ENCODE results near the gene CNDP2.

DNA sequence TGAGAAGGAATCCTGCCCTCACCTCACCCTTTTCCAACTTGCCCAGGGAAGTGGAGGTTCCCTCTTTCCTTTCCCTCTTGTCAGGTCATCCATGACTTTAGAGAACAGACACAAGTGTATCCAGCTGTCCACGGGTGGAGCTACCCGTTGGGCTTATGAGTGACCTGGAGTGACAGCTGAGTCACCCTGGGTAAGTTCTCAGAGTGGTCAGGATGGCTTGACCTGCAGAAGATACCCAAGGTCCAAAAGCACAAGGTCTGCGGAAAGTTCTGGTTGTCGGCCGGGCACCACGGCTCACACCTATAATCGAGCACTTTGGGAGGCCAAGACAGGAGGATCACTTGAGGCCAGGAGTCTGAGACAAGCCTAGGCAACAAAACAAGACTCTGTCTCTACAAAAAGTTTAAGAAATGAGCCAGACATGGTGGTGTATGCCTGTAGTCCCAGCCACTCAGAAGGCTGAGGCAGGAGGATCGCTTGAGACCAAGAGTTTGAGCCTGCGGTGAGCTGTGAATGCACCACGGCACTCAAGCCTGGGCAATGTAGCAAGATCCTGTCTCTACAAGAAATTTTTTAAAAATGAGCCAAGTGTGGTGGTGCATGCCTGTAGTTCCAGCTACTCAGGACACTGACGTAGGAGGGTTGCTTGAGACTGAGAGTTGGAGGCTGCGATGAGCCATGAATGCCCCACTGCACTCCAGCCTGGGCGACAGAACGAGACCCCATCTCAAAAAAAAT, 24.1 kb downstream of the CNDP2 start:
- TF ChIP-seq, protein P1, sequence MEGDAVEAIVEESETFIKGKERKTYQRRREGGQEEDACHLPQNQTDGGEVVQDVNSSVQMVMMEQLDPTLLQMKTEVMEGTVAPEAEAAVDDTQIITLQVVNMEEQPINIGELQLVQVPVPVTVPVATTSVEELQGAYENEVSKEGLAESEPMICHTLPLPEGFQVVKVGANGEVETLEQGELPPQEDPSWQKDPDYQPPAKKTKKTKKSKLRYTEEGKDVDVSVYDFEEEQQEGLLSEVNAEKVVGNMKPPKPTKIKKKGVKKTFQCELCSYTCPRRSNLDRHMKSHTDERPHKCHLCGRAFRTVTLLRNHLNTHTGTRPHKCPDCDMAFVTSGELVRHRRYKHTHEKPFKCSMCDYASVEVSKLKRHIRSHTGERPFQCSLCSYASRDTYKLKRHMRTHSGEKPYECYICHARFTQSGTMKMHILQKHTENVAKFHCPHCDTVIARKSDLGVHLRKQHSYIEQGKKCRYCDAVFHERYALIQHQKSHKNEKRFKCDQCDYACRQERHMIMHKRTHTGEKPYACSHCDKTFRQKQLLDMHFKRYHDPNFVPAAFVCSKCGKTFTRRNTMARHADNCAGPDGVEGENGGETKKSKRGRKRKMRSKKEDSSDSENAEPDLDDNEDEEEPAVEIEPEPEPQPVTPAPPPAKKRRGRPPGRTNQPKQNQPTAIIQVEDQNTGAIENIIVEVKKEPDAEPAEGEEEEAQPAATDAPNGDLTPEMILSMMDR (IDR thresholded peaks at IDR 0.05; ENCODE audit: insufficient read depth, low read length, poor library complexity, severe bottlenecking) = no peak
- no peak for TF ChIP-seq EZH2phosphoT487 (conservative IDR thresholded peaks at IDR 0.05; ENCODE audit: low read length)

All from SU-DHL-6 (cell line).